Hepatocyte (in vitro differentiated cells): ENCODE results near the gene SSRP1. TPM values are rescaled to one million over a fixed set of nuclear protein-coding genes. Genes with fewer than 3 reads are reported as not detected.
A peak's percentile ranks its signal among the peaks of the same experiment; 100 is the strongest.

Experiments used
- DNase-seq: peaks from one replicate; pipeline ENCODE4 v3.0.0-alpha.2; 2016; ENCODE audit warnings: low spot score
- H2AFZ ChIP-seq: fragments of 200-600 bp; sonication (generic); 2 replicates; pipeline ENCODE4 v1.6.0; 2016; ENCODE audit warnings: antibody characterized with exemption, mild to moderate bottlenecking
- H3K27ac ChIP-seq: fragments of 200-600 bp; sonication (generic); 2 replicates; pipeline ENCODE4 v1.5.1; 2016; ENCODE audit warnings: mild to moderate bottlenecking
- H3K27me3 ChIP-seq: fragments of 200-600 bp; sonication (generic); 2 replicates; pipeline ENCODE4 v1.6.1; 2016
- H3K36me3 ChIP-seq: fragments of 200-600 bp; sonication (generic); replicated peaks from 2 replicates; pipeline ENCODE4 v1.5.1; 2016; ENCODE audit warnings: low read depth; ENCODE audit not compliant: insufficient read depth
- H3K4me1 ChIP-seq: fragments of 200-600 bp; sonication (generic); 2 replicates; pipeline ENCODE4 v1.5.1; 2016; ENCODE audit warnings: mild to moderate bottlenecking, moderate library complexity; ENCODE audit not compliant: insufficient read depth
- H3K4me2 ChIP-seq: fragments of 200-600 bp; sonication (generic); 2 replicates; pipeline ENCODE4 v1.6.0; 2016
- H3K4me3 ChIP-seq: fragments of 200-600 bp; sonication (generic); 2 replicates; pipeline ENCODE4 v1.5.1; 2016; ENCODE audit warnings: mild to moderate bottlenecking
- H3K79me2 ChIP-seq: fragments of 200-600 bp; sonication (generic); 2 replicates; pipeline ENCODE4 v1.6.0; 2017; ENCODE audit warnings: mild to moderate bottlenecking
- H3K9me2 ChIP-seq: fragments of 200-600 bp; sonication (generic); replicated peaks from 2 replicates; pipeline ENCODE4 v1.6.0; 2017; ENCODE audit warnings: mild to moderate bottlenecking; ENCODE audit not compliant: insufficient read depth
- H3K9me3 ChIP-seq: fragments of 200-600 bp; sonication (generic); 2 replicates; pipeline ENCODE4 v1.5.1; 2016; ENCODE audit warnings: low read depth, mild to moderate bottlenecking
- H4K20me1 ChIP-seq: fragments of 200-600 bp; sonication (generic); 2 replicates; pipeline ENCODE4 v1.6.0; 2016; ENCODE audit warnings: mild to moderate bottlenecking; ENCODE audit not compliant: insufficient read depth, poor library complexity, severe bottlenecking
- CTCF ChIP-seq: fragments of 200-600 bp; sonication (generic); IDR thresholded peaks from 2 replicates; pipeline ENCODE4 v1.5.1; 2016; ENCODE audit warnings: antibody characterized with exemption, mild to moderate bottlenecking; ENCODE audit not compliant: poor library complexity
- EZH2 ChIP-seq: fragments of 200-600 bp; sonication (generic); IDR thresholded peaks from 2 replicates; pipeline ENCODE4 v1.6.1; 2016; ENCODE audit warnings: antibody characterized with exemption, mild to moderate bottlenecking, borderline replicate concordance
- EZH2phosphoT487 ChIP-seq: fragments of 200-600 bp; sonication (generic); IDR thresholded peaks from one replicate; pipeline ENCODE4 v1.6.1; 2018; ENCODE audit warnings: antibody characterized with exemption, mild to moderate bottlenecking, low read depth, moderate library complexity; ENCODE audit not compliant: unreplicated experiment, severe bottlenecking
- WGBS: methylation state at CpG from one replicate; pipeline ENCODE4 v1.1.6; 2016; ENCODE audit warnings: low lambda C conversion rate; ENCODE audit errors: missing lambda C conversion rate; 5-methylcytosine and 5-hydroxymethylcytosine counted together
- polyA plus RNA-seq: library from polyadenylated mRNA; unstranded; fragments of >200 nt; fragmentation: Nextera tagmentation; extraction: Ambion mirVana; gene quantifications from 2 replicates; pipeline ENCODE4 v1.2.1, GENCODE V29; 2016
- total RNA-seq: library from RNA; depleted of rRNA; stranded (reverse); fragments of >200 nt; gene quantifications from 2 replicates; pipeline ENCODE4 v1.2.3, GENCODE V29; 2014

Gene SSRP1
- total and polyA plus RNA-seq, 2 experiments from 2014 or later = 34.0 to 64.6 TPM

GRCh38 chr11:57353036-57353435, 17.3 kb upstream of the SSRP1 start:
- Histone ChIP-seq H3K9me2 (no peaks in the 10 kb centered on the region), H3K9me3 (no peaks in the 10 kb centered on the region), H3K36me3 (no peaks in the 10 kb centered on the region), H3K4me1 (no peaks in the 10 kb centered on the region), H3K4me3 (no peak overlapping the region), H3K27ac (no peak overlapping the region), H3K4me2 (no peak overlapping the region), H2AFZ (no peak overlapping the region), H3K27me3 (no peaks in the 10 kb centered on the region), H3K79me2 (no peaks in the 10 kb centered on the region), H4K20me1 (no peaks in the 10 kb centered on the region)
- TF ChIP-seq EZH2 (no peak), EZH2phosphoT487 (no peak), CTCF (no peak)
- no peak for DNase-seq
- WGBS = 60% methylated on average over 5 of the region's 5 CpGs

- 21% methylated on average over 31 of the region's 31 CpGs for WGBS
- Histone ChIP-seq H3K4me3 (no peak overlapping the region), H3K9me3 (no peaks in the 10 kb centered on the region), H3K9me2 (no peaks in the 10 kb centered on the region), H4K20me1 (no peaks in the 10 kb centered on the region), H3K36me3 (no peaks in the 10 kb centered on the region), H2AFZ (no peak overlapping the region), H3K4me1 (no peaks in the 10 kb centered on the region), H3K27me3 (no peaks in the 10 kb centered on the region), H3K79me2 (no peaks in the 10 kb centered on the region), H3K4me2 (peak overlapping the region; percentile 72), H3K27ac (no peak overlapping the region)
- peak; percentile 82 for TF ChIP-seq CTCF
- TF ChIP-seq EZH2phosphoT487 = no peak
- no peak for TF ChIP-seq EZH2
- peak; percentile 74 for DNase-seq
These were observed 14.0 kb upstream of the SSRP1 start for GRCh38 chr11:57349491-57350274.

- no peak overlapping the region for H3K4me3 ChIP-seq
- no peaks in the 10 kb centered on the region for H4K20me1 ChIP-seq
- H3K79me2 ChIP-seq = no peaks in the 10 kb centered on the region
- H2AFZ ChIP-seq = no peak overlapping the region
- no peaks in the 10 kb centered on the region for H3K36me3 ChIP-seq
- H3K4me1 ChIP-seq = no peaks in the 10 kb centered on the region
- no peak overlapping the region for H3K27ac ChIP-seq
- no peak for DNase-seq
- H3K9me2 ChIP-seq = no peaks in the 10 kb centered on the region
- 94% methylated on average over 14 of the region's 14 CpGs for WGBS
- no peaks in the 10 kb centered on the region for H3K9me3 ChIP-seq
- H3K4me2 ChIP-seq = no peak overlapping the region
- no peak for TF ChIP-seq EZH2
- TF ChIP-seq CTCF = no peak
- TF ChIP-seq EZH2phosphoT487 = no peak
- H3K27me3 ChIP-seq = no peaks in the 10 kb centered on the region
These were observed 13.1 kb upstream of the SSRP1 start for GRCh38 chr11:57348636-57349313.
